Nephron progenitor cell (in vitro differentiated cells): ENCODE data around the gene MBNL2.

Source experiments
- DNase-seq: peaks from one replicate; pipeline ENCODE4 v3.0.0; 2021
- H3K27ac Mint-ChIP-seq: 2 replicates; pipeline ENCODE4 v1.8.0; 2021; ENCODE audit warnings: mild to moderate bottlenecking, moderate library complexity, mixed read lengths
- H3K27me3 Mint-ChIP-seq: 2 replicates; pipeline ENCODE4 v1.8.0; 2021; ENCODE audit warnings: mild to moderate bottlenecking, low read depth, mixed read lengths; ENCODE audit not compliant: poor library complexity
- H3K36me3 Mint-ChIP-seq: 2 replicates; pipeline ENCODE4 v1.8.0; 2021; ENCODE audit warnings: low read depth, mixed read lengths
- H3K4me1 Mint-ChIP-seq: 2 replicates; pipeline ENCODE4 v1.8.0; 2021; ENCODE audit warnings: mixed read lengths
- H3K4me3 Mint-ChIP-seq: 2 replicates; pipeline ENCODE4 v1.8.0; 2021; ENCODE audit warnings: mild to moderate bottlenecking, moderate library complexity, mixed read lengths
- H3K9me3 Mint-ChIP-seq: 2 replicates; pipeline ENCODE4 v1.8.0; 2021; ENCODE audit warnings: mild to moderate bottlenecking, moderate library complexity, mixed read lengths
- CTCF ChIP-seq: fragments of 200-600 bp; sonication (generic); IDR thresholded peaks from 2 replicates; pipeline ENCODE4 v1.5.0; 2021; ENCODE audit warnings: antibody characterized with exemption

MBNL2 gene

GRCh38 chr13:97321101-97321500, 99.0 kb downstream of the MBNL2 start:
- TF ChIP-seq CTCF = no peak
- Mint-ChIP-seq H3K4me3 (no peak overlapping the region), H3K27me3 (no peaks in the 10 kb centered on the region), H3K9me3 (no peaks in the 10 kb centered on the region), H3K27ac (no peak overlapping the region), H3K4me1 (no peaks in the 10 kb centered on the region), H3K36me3 (no peaks in the 10 kb centered on the region)
- no peak for DNase-seq

GRCh38 chr13:97321616-97322321, 99.6 kb downstream of the MBNL2 start:
- Mint-ChIP-seq H3K4me3 (no peak overlapping the region), H3K27ac (no peak overlapping the region), H3K36me3 (no peaks in the 10 kb centered on the region), H3K27me3 (no peaks in the 10 kb centered on the region), H3K4me1 (no peaks in the 10 kb centered on the region), H3K9me3 (no peaks in the 10 kb centered on the region)
- TF ChIP-seq CTCF = no peak
- DNase-seq = no peak

- DNase-seq = no peak
- no peak for TF ChIP-seq CTCF
- Mint-ChIP-seq H3K27me3 (no peaks in the 10 kb centered on the region), H3K9me3 (no peaks in the 10 kb centered on the region), H3K36me3 (no peaks in the 10 kb centered on the region), H3K27ac (no peak overlapping the region), H3K4me1 (peaks cover 5% of the 10 kb centered on the region), H3K4me3 (no peak overlapping the region)
Observed at GRCh38 chr13:97322740-97323342, 100.7 kb downstream of the MBNL2 start.

- Mint-ChIP-seq H3K9me3 (no peaks in the 10 kb centered on the region), H3K36me3 (no peaks in the 10 kb centered on the region), H3K27ac (no peak overlapping the region), H3K4me3 (no peak overlapping the region), H3K4me1 (peaks cover 15% of the 10 kb centered on the region), H3K27me3 (no peaks in the 10 kb centered on the region)
- TF ChIP-seq CTCF = no peak
- DNase-seq = no peak
Observed at GRCh38 chr13:97324115-97324514, 102.0 kb downstream of the MBNL2 start.

- H3K4me1 Mint-ChIP-seq = peaks cover 21% of the 10 kb centered on the region
- H3K27me3 Mint-ChIP-seq = no peaks in the 10 kb centered on the region
Observed at GRCh38 chr13:97325738-97326137, 103.6 kb downstream of the MBNL2 start.

More at GRCh38 chr13:97325738-97326137, 103.6 kb downstream of the MBNL2 start:
- H3K9me3 Mint-ChIP-seq = no peaks in the 10 kb centered on the region
- H3K4me3 Mint-ChIP-seq = no peak overlapping the region
- H3K36me3 Mint-ChIP-seq = peaks cover 5% of the 10 kb centered on the region
- TF ChIP-seq CTCF = no peak
- DNase-seq = no peak
- H3K27ac Mint-ChIP-seq = no peak overlapping the region
